ENCODE data around the gene FRMPD4.

The FRMPD4 gene

DNA sequence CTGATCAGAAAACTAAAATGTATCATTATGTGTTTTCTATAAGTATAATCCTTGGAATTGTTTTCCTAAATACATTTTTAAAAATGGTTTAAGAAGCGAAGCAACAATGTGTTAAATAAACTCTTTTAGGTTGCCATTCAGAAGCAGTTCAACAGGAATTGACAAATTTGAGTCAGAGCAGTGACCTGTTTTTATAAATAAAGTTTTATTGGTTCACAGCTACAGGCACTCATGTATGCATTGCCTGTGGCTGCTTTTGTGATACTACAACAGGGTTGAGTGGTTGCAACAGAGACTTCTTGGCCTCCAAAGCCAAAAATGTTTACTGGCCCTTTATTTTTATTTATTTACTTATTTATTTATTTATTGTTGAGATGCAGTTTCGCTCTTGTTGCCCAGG, 99.5 kb downstream of the FRMPD4 start:
- DNase-seq (ENCODE audit: extremely low spot score), result no peak

DNA sequence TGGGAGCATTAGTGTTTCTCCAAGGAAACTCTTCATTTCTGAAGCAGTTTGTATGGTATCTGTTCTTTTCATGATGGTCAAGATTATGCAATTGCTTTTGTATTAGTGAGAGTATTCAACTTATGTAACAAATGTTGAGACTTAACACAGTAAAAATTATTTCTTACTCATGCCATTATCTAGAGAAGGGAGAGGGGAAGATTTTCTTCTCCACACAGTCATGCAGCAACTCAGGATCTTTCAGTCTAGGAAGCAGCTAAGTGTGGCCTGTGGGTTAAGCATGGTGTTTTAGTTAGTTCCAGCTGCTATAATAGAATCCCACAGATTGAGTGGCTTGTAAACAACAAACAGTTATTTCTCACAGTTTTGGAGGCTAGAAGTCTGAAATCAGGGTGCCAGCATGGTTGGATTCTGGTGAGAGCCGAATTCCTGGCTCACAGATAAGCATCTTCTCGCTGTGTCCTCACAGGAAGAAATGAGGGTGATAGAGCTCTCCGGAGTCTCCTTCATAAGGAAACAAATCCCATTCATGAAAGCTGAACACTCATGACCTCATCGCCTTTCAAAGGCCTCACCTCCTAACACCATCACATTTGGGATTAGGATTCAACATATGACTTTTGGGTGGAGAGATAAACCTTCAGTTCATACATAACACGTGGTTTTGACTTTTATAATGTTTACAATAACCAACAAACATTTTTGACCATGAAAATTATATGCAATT, 101.2 kb downstream of the FRMPD4 start:
- CTCF ChIA-PET, result no interaction called here
- TF ChIP-seq, protein P1, sequence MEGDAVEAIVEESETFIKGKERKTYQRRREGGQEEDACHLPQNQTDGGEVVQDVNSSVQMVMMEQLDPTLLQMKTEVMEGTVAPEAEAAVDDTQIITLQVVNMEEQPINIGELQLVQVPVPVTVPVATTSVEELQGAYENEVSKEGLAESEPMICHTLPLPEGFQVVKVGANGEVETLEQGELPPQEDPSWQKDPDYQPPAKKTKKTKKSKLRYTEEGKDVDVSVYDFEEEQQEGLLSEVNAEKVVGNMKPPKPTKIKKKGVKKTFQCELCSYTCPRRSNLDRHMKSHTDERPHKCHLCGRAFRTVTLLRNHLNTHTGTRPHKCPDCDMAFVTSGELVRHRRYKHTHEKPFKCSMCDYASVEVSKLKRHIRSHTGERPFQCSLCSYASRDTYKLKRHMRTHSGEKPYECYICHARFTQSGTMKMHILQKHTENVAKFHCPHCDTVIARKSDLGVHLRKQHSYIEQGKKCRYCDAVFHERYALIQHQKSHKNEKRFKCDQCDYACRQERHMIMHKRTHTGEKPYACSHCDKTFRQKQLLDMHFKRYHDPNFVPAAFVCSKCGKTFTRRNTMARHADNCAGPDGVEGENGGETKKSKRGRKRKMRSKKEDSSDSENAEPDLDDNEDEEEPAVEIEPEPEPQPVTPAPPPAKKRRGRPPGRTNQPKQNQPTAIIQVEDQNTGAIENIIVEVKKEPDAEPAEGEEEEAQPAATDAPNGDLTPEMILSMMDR (IDR thresholded peaks at IDR 0.05; ENCODE audit: control extremely low read depth, extremely low read depth, low read depth, missing control alignments), result no peak
- DNase-seq (ENCODE audit: extremely low spot score), result no peak

More for the DNA sequence above, 99.5 kb downstream of the FRMPD4 start:
- ChIA-PET POLR2A (no interaction called here), CTCF (no interaction called here)
- TF ChIP-seq, protein P1 (IDR thresholded peaks at IDR 0.05; ENCODE audit: control extremely low read depth, extremely low read depth, low read depth, missing control alignments), result no peak

DNA sequence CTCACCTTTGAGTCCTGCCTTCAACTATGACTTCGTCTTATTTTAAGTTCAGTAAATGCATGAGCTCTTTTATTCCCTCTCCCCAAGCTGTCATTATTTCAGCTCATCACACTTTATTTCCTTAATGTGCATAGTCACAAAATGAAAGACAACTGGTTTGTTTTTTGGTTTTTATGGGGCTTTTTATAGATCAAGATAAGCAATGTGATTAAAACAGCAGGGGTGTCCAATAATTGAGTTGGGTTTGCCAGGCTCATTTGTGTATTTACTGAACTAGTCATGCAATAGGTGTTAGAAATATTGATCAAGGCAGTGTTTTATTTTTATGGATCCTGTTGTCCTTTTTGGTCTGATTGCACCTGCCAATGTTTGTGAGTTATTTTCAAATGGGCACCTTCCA, 102.2 kb downstream of the FRMPD4 start:
- TF ChIP-seq, protein P1 (IDR thresholded peaks at IDR 0.05; ENCODE audit: control extremely low read depth, extremely low read depth, low read depth, missing control alignments), result no peak
- ChIA-PET POLR2A (no interaction called here), CTCF (no interaction called here)
- no peak for DNase-seq (ENCODE audit: extremely low spot score)

More for the DNA sequence above, 101.2 kb downstream of the FRMPD4 start:
- POLR2A ChIA-PET, result no interaction called here

DNA sequence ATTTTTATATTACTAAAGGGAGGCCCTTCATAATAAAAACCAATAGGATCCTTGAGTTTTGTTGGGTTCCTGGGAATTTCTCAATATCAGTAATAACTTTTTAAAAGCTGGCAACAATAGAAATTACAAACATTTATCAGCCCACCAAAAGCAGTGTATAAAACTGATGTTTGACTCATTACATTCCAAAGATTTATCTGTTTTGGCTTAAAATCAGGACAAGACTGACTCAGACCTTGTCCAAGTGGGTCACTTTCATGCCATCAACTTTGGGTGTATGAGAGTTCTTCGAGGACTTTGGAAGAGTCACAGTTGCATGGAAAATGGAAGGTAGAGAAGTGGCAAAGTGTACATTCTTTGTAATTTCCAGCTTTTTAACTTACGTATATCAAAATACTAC, 102.8 kb downstream of the FRMPD4 start:
- POLR2A ChIA-PET, result no interaction called here
- no peak for DNase-seq (ENCODE audit: extremely low spot score)
- TF ChIP-seq, protein P1 (IDR thresholded peaks at IDR 0.05; ENCODE audit: control extremely low read depth, extremely low read depth, low read depth, missing control alignments), result no peak
- CTCF ChIA-PET, result no interaction called here

DNA sequence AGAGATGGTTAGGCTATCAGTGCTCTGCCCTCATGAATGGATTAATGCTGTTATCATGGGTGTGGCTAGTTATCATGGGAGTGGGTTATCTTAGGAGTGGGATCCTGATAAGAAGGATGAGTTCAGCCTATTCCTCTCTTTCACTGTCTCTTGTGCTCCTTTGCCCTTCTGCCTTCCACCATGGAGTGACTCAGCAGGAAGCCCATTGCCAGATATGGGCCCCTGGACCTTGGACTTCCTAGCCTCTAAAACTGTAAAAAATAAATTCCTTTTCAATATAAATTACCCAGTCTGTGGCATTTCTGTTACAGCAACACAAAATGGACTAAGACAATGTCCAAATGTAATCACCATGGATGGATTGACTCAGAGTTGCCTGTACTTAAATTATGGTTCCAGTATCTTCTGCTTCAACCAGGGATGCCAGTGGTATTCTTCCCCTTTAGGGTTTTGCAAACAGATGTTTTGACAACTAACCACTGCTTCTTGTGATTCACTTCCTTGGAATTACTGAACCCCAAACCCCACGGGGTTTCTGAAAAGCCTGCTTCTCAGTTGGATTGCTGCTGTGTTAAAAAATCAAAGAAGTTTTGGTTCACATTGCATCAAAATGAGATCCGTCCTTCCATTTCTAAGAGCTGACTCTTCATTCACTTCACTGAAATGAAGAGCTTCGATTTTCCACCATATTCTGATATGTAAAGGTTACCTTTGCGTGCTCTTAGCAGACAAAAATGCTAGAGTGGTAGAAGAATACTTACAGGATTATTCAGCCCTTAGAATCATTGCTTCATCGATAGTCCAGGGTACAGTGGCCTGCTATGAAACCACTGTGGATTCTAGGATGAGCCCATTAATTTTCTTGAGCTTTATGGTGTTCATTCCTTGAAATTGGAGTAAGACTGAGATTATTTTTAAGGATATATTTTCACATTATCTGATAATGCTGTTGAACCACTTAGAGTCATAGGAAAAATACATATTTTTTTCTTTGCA, 107.7 kb downstream of the FRMPD4 start:
- TF ChIP-seq, protein P1 (IDR thresholded peaks at IDR 0.05; ENCODE audit: control extremely low read depth, extremely low read depth, low read depth, missing control alignments), result no peak
- ChIA-PET CTCF (no interaction called here), POLR2A (no interaction called here)
- DNase-seq (ENCODE audit: extremely low spot score), result no peak

DNA sequence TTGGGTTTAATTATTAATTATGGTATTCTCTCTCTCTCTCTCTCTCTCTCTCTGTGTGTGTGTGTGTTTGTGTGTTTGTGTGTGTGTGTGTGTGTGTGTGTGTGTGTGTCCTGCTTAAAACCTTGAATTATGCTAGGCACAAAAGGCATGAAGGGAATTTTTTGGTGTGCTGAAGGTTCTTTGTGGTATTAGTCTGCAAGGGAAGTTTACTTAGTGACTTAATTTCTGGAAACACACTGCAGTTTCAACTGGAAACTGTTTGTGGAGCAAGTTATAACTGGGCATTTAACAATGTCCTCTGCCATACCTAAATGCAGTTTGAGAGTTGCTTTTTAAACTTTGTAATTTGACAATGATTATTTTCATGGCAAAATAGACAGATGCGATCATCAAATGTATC, 111.7 kb downstream of the FRMPD4 start:
- TF ChIP-seq, protein P1 (IDR thresholded peaks at IDR 0.05; ENCODE audit: control extremely low read depth, extremely low read depth, low read depth, missing control alignments), result no peak
- no peak for DNase-seq (ENCODE audit: extremely low spot score)
- CTCF ChIA-PET, result no interaction called here
- POLR2A ChIA-PET, result no interaction called here

Measured in GM10248 (cell line).